Prostate gland (tissue), 2 donors: ENCODE data around the gene SAXO1. TPM values are rescaled to one million over a fixed set of nuclear protein-coding genes. Genes with fewer than 3 reads are reported as not detected.

Experiments
- DNase-seq: peaks from one replicate; pipeline ENCODE4 v3.0.0-alpha.2; 2019; ENCODE audit warnings: low spot score
- H3K27ac ChIP-seq, 2 donors: fragments of 200-600 bp; sonication (generic); 2 replicates each; pipeline ENCODE4 v1.5.1; 2017 to 2019
- H3K27me3 ChIP-seq: fragments of 200-600 bp; sonication (generic); replicated peaks from 2 replicates; pipeline ENCODE4 v1.5.1; 2019; ENCODE audit not compliant: insufficient read depth
- H3K36me3 ChIP-seq, 2 donors: fragments of 200-600 bp; sonication (generic); 1 replicate in 1 of 2; 2 replicates in 1 of 2; pipeline versions ENCODE4 v1.5.1 to v1.8.1; 2017 to 2019
- H3K4me1 ChIP-seq: fragments of 200-600 bp; sonication (generic); replicated peaks from 2 replicates; pipeline ENCODE4 v1.5.1; 2019
- H3K4me3 ChIP-seq, 2 donors: fragments of 200-600 bp; sonication (generic); 2 replicates each; pipeline ENCODE4 v1.5.1; 2017 to 2019
- H3K9me3 ChIP-seq: fragments of 200-600 bp; sonication (generic); 2 replicates; pipeline ENCODE4 v1.5.1; 2017
- POLR2A ChIP-seq: fragments of 450-650 bp; IDR thresholded peaks from one replicate; pipeline ENCODE4 v1.6.1; 2016; ENCODE audit warnings: antibody characterized with exemption, mild to moderate bottlenecking
- POLR2AphosphoS5 ChIP-seq: sonication (generic); formaldehyde crosslinking; IDR thresholded peaks from one replicate; pipeline ENCODE4 v1.6.1; 2017; ENCODE audit warnings: antibody characterized with exemption
- WGBS: methylation state at CpG from one replicate; pipeline ENCODE4 v1.1.5; 2018; 5-methylcytosine and 5-hydroxymethylcytosine counted together
- intact Hi-C: fragments of 100-400 bp; cut with DNase I; formaldehyde crosslinking; loops from one replicate; pipeline ENCODE4 v1.14.2; 2022
- total RNA-seq, 2 donors: library from RNA; depleted of rRNA; stranded (reverse); fragments of >200 nt; gene quantifications; one replicate each; pipeline ENCODE4 v1.1.0, GENCODE V29; 2016
- TF ChIP-seq, protein P1 (sequence below), 4 experiments: fragments of 200-600 bp in 2 of 4; fragments of 450-650 bp in 2 of 4; sonication (generic) in 2 of 4; IDR thresholded peaks; 1 replicate in 3 of 4; 2 replicates in 1 of 4; pipeline ENCODE4 v1.5.1; 2016 to 2019; ENCODE audit warnings: antibody characterized with exemption in 4 of 4, mild to moderate bottlenecking in 2 of 4, moderate library complexity in 2 of 4

The SAXO1 gene
- total RNA-seq, 2 donors from 2014 or later: 0.36 to 6.1 TPM

DNA sequence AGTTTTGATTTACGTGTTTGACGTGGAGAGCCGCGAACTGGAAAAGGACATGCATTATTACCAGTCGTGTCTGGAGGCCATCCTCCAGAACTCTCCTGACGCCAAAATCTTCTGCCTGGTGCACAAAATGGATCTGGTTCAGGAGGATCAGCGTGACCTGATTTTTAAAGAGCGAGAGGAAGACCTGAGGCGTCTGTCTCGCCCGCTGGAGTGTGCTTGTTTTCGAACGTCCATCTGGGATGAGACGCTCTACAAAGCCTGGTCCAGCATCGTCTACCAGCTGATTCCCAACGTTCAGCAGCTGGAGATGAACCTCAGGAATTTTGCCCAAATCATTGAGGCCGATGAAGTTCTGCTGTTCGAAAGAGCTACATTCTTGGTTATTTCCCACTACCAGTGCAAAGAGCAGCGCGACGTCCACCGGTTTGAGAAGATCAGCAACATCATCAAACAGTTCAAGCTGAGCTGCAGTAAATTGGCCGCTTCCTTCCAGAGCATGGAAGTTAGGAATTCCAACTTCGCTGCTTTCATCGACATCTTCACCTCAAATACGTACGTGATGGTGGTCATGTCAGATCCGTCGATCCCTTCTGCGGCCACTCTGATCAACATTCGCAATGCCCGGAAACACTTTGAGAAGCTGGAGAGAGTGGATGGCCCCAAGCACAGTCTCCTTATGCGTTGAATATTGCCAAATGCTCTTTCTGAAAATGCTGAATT is 17.1 kb upstream of the SAXO1 start:
- H3K27me3 ChIP-seq: no peaks in the 10 kb centered on the region
- H3K9me3 ChIP-seq: no peaks in the 10 kb centered on the region
- H3K27ac ChIP-seq: peak overlapping the region; percentile 94 to 95
- intact Hi-C loops: no loop called here
- no peak for DNase-seq
- TF ChIP-seq POLR2AphosphoS5: no peak
- TF ChIP-seq POLR2A: no peak
- TF ChIP-seq, protein P1, sequence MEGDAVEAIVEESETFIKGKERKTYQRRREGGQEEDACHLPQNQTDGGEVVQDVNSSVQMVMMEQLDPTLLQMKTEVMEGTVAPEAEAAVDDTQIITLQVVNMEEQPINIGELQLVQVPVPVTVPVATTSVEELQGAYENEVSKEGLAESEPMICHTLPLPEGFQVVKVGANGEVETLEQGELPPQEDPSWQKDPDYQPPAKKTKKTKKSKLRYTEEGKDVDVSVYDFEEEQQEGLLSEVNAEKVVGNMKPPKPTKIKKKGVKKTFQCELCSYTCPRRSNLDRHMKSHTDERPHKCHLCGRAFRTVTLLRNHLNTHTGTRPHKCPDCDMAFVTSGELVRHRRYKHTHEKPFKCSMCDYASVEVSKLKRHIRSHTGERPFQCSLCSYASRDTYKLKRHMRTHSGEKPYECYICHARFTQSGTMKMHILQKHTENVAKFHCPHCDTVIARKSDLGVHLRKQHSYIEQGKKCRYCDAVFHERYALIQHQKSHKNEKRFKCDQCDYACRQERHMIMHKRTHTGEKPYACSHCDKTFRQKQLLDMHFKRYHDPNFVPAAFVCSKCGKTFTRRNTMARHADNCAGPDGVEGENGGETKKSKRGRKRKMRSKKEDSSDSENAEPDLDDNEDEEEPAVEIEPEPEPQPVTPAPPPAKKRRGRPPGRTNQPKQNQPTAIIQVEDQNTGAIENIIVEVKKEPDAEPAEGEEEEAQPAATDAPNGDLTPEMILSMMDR (IDR thresholded peaks at IDR 0.05): no peak
- H3K36me3 ChIP-seq: no peaks in the 10 kb centered on the region
- H3K4me1 ChIP-seq: no peaks in the 10 kb centered on the region
- 2% methylated on average over 33 of the region's 33 CpGs for WGBS
- peak overlapping the region; percentile 79 to 89 for H3K4me3 ChIP-seq

DNA sequence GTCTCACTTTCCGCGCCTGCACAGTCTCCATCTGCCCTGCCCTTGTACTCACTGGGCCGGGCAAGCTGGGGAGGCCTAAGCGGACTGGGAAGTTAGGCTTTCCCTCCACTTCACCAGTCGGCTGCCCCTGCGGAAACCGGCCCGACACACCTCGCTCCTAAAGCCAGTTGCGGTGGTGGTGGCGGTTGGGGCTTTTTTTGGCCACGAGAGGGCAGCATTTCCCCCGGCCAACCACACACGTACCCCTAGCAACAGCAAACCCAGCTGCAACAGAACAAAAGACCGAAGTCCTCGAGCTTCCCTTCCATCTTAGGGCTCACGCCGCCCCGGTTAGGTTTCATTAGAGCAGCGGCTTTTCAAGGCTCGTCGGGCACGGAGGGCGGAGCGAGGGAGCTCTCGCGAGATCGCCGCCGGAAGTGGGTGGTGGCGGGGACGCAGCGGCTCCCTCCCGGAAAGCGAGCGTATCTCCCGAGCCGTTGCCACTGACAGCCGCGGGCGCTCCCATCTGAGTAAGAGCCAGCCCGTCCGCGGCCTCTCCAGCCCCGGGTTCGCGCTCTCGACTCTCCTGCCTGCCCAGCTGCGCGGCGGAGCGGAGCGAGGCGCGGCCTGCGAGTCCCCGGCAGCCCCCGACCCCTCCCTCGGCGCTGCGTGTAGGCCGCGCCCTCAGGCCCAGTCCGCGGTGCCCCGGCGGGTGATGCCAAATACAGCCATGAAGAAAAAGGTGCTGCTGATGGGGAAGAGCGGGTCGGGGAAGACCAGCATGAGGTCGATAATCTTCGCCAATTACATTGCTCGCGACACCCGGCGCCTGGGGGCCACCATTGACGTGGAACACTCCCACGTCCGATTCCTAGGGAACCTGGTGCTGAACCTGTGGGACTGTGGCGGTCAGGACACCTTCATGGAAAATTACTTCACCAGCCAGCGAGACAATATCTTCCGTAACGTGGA is 16.2 kb upstream of the SAXO1 start, which contains the start of gene RRAGA:
TSS of gene RRAGA (plus strand) at position 462 of the 951 bp plus-strand sequence. CDS start at position 695, 233 bp downstream.
- Histone ChIP-seq H3K27me3 (no peaks in the 10 kb centered on the region), H3K9me3 (no peaks in the 10 kb centered on the region), H3K27ac (peak within 1 kb of the TSS; percentile 94 to 95), H3K4me1 (no peaks in the 10 kb centered on the region), H3K36me3 (no peaks in the 10 kb centered on the region), H3K4me3 (peak within 1 kb of the TSS; percentile 79 to 89)
- DNase-seq: peak; percentile 91
- intact Hi-C loops: no loop called here
- WGBS: under 1% methylated on average over 59 of the region's 82 CpGs
- TF ChIP-seq, protein P1 (IDR thresholded peaks at IDR 0.05): peak; percentile 79 to 94 (median 92)
- peak; percentile 78 for TF ChIP-seq POLR2A
- peak; percentile 91 for TF ChIP-seq POLR2AphosphoS5

GRCh38 chr9:19036611-19037010 is 3.6 kb upstream of the SAXO1 start:
- H3K36me3 ChIP-seq: no peaks in the 10 kb centered on the region
- no peak overlapping the region for H3K4me3 ChIP-seq
- intact Hi-C loops: no loop called here
- no peaks in the 10 kb centered on the region for H3K9me3 ChIP-seq
- no peaks in the 10 kb centered on the region for H3K4me1 ChIP-seq
- DNase-seq: no peak
- no peak overlapping the region for H3K27ac ChIP-seq
- 99% methylated on average over 5 of the region's 5 CpGs for WGBS
- no peaks in the 10 kb centered on the region for H3K27me3 ChIP-seq
- TF ChIP-seq POLR2A: no peak
- TF ChIP-seq POLR2AphosphoS5: no peak
- TF ChIP-seq, protein P1 (IDR thresholded peaks at IDR 0.05): no peak

- intact Hi-C loops: no loop called here
- no peak for TF ChIP-seq POLR2AphosphoS5
- TF ChIP-seq, protein P1 (IDR thresholded peaks at IDR 0.05): no peak
- Histone ChIP-seq H3K4me1 (no peaks in the 10 kb centered on the region), H3K4me3 (no peak overlapping the region), H3K27me3 (no peaks in the 10 kb centered on the region), H3K9me3 (no peaks in the 10 kb centered on the region), H3K27ac (no peak overlapping the region), H3K36me3 (no peaks in the 10 kb centered on the region)
- WGBS: 55% methylated on average over 14 of the region's 14 CpGs
- no peak for DNase-seq
Observed at GRCh38 chr9:19032406-19032805, 603 bp downstream of the SAXO1 start.
